Endodermal cell (in vitro differentiated cells): ENCODE results near the gene GSK3A. TPM values are rescaled to one million over a fixed set of nuclear protein-coding genes. Genes with fewer than 3 reads are reported as not detected.

Experiments
- DNase-seq: peaks from one replicate; pipeline ENCODE4 v3.0.0-alpha.2; 2017
- H3K27ac ChIP-seq: 2 replicates; pipeline ENCODE4 v1.5.1; 2013; ENCODE audit warnings: mild to moderate bottlenecking, low read depth, low read length, moderate library complexity
- H3K27me3 ChIP-seq: 2 replicates; pipeline ENCODE4 v1.6.1; 2013; ENCODE audit warnings: mild to moderate bottlenecking, low read length, moderate library complexity; ENCODE audit not compliant: insufficient read depth, control insufficient read depth, poor library complexity, severe bottlenecking
- H3K36me3 ChIP-seq: 2 replicates; pipeline ENCODE4 v1.7.0; 2013; ENCODE audit warnings: mild to moderate bottlenecking, low read length, moderate library complexity; ENCODE audit not compliant: control insufficient read depth, insufficient read depth
- H3K4me1 ChIP-seq: one replicate; pipeline ENCODE4 v1.7.0; 2013; ENCODE audit warnings: low read length; ENCODE audit not compliant: control insufficient read depth, insufficient read depth
- H3K4me3 ChIP-seq: 2 replicates; pipeline ENCODE4 v1.5.1; 2013; ENCODE audit warnings: mild to moderate bottlenecking, low read length, moderate library complexity
- H3K9ac ChIP-seq: 2 replicates; pipeline ENCODE4 v1.6.1; 2013; ENCODE audit warnings: mild to moderate bottlenecking, low read length, moderate library complexity; ENCODE audit not compliant: poor library complexity, severe bottlenecking; ENCODE audit errors: extremely low read depth
- H3K9me3 ChIP-seq: 2 replicates; pipeline ENCODE4 v1.6.1; 2013; ENCODE audit warnings: mild to moderate bottlenecking, low read length, moderate library complexity; ENCODE audit not compliant: control insufficient read depth
- H3K27ac Mint-ChIP-seq: 2 replicates; pipeline ENCODE4 v1.8.0; 2020; ENCODE audit warnings: mixed read lengths
- H3K27me3 Mint-ChIP-seq: 2 replicates; pipeline ENCODE4 v1.8.0; 2021; ENCODE audit warnings: mild to moderate bottlenecking, mixed read lengths; ENCODE audit not compliant: insufficient read depth
- H3K36me3 Mint-ChIP-seq: 2 replicates; pipeline ENCODE4 v1.8.0; 2020; ENCODE audit warnings: low read depth, mixed read lengths
- H3K4me1 Mint-ChIP-seq: 2 replicates; pipeline ENCODE4 v1.8.0; 2020; ENCODE audit warnings: mixed read lengths
- H3K4me3 Mint-ChIP-seq: 2 replicates; pipeline ENCODE4 v1.8.0; 2020; ENCODE audit warnings: mild to moderate bottlenecking, moderate library complexity, mixed read lengths
- H3K9me3 Mint-ChIP-seq: 2 replicates; pipeline ENCODE4 v1.8.0; 2020; ENCODE audit warnings: mild to moderate bottlenecking, mixed read lengths
- whole genome bisulfite sequencing, 2 experiments: methylation state at CpG; one replicate each; pipeline versions ENCODE4 v1.1.5 to v1.1.7; 2013; ENCODE audit warnings: missing lambda C conversion rate in 2 of 2, mixed read lengths in 1 of 2; ENCODE audit not compliant: insufficient coverage in 1 of 2, insufficient read length in 1 of 2; 5-methylcytosine and 5-hydroxymethylcytosine counted together
- total RNA-seq, 2 donors: library from RNA; stranded (reverse); fragmentation: NEBNext Ultra II Directional in 1 of 2; extraction: Animal tissue kit (Norgen Biotek cat#: 25700) in 1 of 2; gene quantifications; 2 replicates in 1 of 2; 3 replicates in 1 of 2; pipeline ENCODE4 v1.2.1, GENCODE V29; 2021
- TF ChIP-seq, protein P1 (sequence below): fragments of 200-600 bp; sonication (generic); conservative IDR thresholded peaks from 2 replicates; pipeline ENCODE4 v1.5.0; 2021; ENCODE audit warnings: antibody characterized with exemption, mild to moderate bottlenecking

GSK3A gene
- total RNA-seq, 2 donors from 2014 or later, result 52.6 to 55.1 TPM

DNA sequence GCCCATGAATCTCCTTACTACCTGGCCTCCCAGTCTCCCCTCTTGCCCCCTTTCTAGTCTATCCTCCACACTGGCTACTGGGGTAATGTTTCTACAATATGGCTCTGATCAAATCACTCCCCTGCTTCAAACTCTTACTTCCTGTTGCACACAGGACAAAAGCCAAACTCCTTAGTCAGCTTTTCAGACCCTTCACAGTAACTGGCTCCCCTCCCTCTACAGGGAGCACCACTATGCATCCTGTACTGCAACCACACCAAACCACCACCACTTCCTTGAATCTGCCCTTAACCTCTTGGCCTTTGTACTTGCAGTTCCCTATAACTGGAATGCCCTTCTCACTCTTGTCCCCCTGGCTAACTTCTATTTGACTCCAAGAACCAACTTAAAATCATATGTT, 57.1 kb downstream of the GSK3A start:
- Histone ChIP-seq H3K9ac (no peak overlapping the region), H3K27ac (no peak overlapping the region), H3K36me3 (no peaks in the 10 kb centered on the region), H3K27me3 (peaks cover 34% of the 10 kb centered on the region), H3K4me3 (no peak overlapping the region), H3K9me3 (no peaks in the 10 kb centered on the region), H3K4me1 (no peaks in the 10 kb centered on the region)
- no peaks in the 10 kb centered on the region for H3K4me1 Mint-ChIP-seq
- no peak for DNase-seq
- peaks cover 18% of the 10 kb centered on the region for H3K27me3 Mint-ChIP-seq
- no peak overlapping the region for H3K4me3 Mint-ChIP-seq
- H3K27ac Mint-ChIP-seq, result no peak overlapping the region
- H3K9me3 Mint-ChIP-seq, result no peaks in the 10 kb centered on the region
- H3K36me3 Mint-ChIP-seq, result no peaks in the 10 kb centered on the region
- TF ChIP-seq, protein P1, sequence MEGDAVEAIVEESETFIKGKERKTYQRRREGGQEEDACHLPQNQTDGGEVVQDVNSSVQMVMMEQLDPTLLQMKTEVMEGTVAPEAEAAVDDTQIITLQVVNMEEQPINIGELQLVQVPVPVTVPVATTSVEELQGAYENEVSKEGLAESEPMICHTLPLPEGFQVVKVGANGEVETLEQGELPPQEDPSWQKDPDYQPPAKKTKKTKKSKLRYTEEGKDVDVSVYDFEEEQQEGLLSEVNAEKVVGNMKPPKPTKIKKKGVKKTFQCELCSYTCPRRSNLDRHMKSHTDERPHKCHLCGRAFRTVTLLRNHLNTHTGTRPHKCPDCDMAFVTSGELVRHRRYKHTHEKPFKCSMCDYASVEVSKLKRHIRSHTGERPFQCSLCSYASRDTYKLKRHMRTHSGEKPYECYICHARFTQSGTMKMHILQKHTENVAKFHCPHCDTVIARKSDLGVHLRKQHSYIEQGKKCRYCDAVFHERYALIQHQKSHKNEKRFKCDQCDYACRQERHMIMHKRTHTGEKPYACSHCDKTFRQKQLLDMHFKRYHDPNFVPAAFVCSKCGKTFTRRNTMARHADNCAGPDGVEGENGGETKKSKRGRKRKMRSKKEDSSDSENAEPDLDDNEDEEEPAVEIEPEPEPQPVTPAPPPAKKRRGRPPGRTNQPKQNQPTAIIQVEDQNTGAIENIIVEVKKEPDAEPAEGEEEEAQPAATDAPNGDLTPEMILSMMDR, result no peak

DNA sequence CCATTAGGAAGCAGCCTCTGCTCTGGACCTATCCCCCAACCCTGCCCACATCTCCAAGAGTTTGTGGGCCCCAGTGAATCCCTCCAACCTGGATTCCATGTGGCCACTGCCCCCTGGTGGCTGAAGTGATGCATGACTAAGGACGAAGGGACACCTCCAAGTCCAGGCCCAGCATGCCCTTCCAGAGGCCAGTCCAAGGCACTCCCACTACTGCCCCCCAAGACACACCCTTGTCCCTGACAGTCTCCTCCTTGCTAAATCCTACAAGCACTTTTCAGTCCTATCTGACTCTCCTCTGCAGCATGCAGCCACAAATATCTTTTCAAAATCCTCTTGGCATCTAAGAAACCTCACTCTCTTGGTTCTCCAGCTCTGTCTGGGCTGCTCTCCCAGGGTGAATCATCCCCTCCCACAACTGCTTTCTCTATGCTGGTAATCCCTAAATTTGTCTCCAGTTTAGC, 58.0 kb downstream of the GSK3A start:
- H3K36me3 Mint-ChIP-seq, result no peaks in the 10 kb centered on the region
- Histone ChIP-seq H3K27me3 (peaks cover 42% of the 10 kb centered on the region), H3K27ac (no peak overlapping the region), H3K4me3 (no peak overlapping the region), H3K9ac (no peak overlapping the region), H3K9me3 (no peaks in the 10 kb centered on the region), H3K4me1 (no peaks in the 10 kb centered on the region), H3K36me3 (no peaks in the 10 kb centered on the region)
- H3K27me3 Mint-ChIP-seq, result peaks cover 18% of the 10 kb centered on the region
- H3K27ac Mint-ChIP-seq, result no peak overlapping the region
- WGBS, 2 experiments, result 0% methylated on average over 1 of the region's 1 CpG
- TF ChIP-seq, protein P1, result peak; percentile 97
- DNase-seq, result peak; percentile 97
- no peaks in the 10 kb centered on the region for H3K9me3 Mint-ChIP-seq
- no peaks in the 10 kb centered on the region for H3K4me1 Mint-ChIP-seq
- H3K4me3 Mint-ChIP-seq, result no peak overlapping the region

Other genes starting within 250 kb of the GSK3A start
- gene ATP1A3, start 248.4 kb downstream of the GSK3A start, total RNA-seq, result 1 to 10 TPM in 1 of 2 donors, under 1 TPM in 1; 0.69 to 1.0 TPM
- gene GRIK5, start 172.4 kb downstream of the GSK3A start, total RNA-seq, result 10 to 100 TPM; 21.6 to 38.7 TPM
- gene ZNF574, start 166.4 kb downstream of the GSK3A start, total RNA-seq, result 10 to 100 TPM; 20.9 to 22.1 TPM
- 1 to 10 TPM; 1.8 to 2.6 TPM for gene POU2F2, start 110.2 kb downstream of the GSK3A start, total RNA-seq
- gene DEDD2, start 24.9 kb downstream of the GSK3A start, total RNA-seq, result 10 to 100 TPM; 25.8 to 28.0 TPM
- gene ZNF526, start 22.3 kb downstream of the GSK3A start, total RNA-seq, result 10 to 100 TPM; 15.7 to 16.0 TPM
- 100 to 1,000 TPM; 106 to 138 TPM for gene ERF, start 12.5 kb upstream of the GSK3A start, total RNA-seq
- 10 to 100 TPM; 48.6 to 57.6 TPM for gene CIC, start 26.6 kb upstream of the GSK3A start, total RNA-seq
- gene PRR19, start 59.5 kb upstream of the GSK3A start, total RNA-seq, result 1 to 10 TPM; 1.4 to 2.7 TPM
- 10 to 100 TPM; 63.0 to 70.2 TPM for gene PAFAH1B3, start 60.0 kb upstream of the GSK3A start, total RNA-seq
- gene TMEM145, start 70.7 kb upstream of the GSK3A start, total RNA-seq, result under 1 TPM; 0.38 to 0.42 TPM
- 10 to 100 TPM; 48.0 to 51.4 TPM for gene MEGF8, start 83.0 kb upstream of the GSK3A start, total RNA-seq
- gene CNFN, start 147.7 kb upstream of the GSK3A start, total RNA-seq, result 1 to 10 TPM; 5.0 to 6.6 TPM
- 1 to 10 TPM; 5.9 to 8.1 TPM for gene LIPE, start 184.8 kb upstream of the GSK3A start, total RNA-seq
- under 1 TPM in 1 of 2 donors, not detected in 1; 0.37 TPM for gene CXCL17, start 200.3 kb upstream of the GSK3A start, total RNA-seq